GM12878 (cell line): ENCODE data around the gene SRMS. TPM values are rescaled to one million over a fixed set of nuclear protein-coding genes. Genes with fewer than 3 reads are reported as not detected.

Experiments used
- ATAC-seq: fragments of 200-7000 bp; cut with Tn5 transposase; 3 replicates; pipeline ENCODE4 v1.9.1; 2020; ENCODE audit warnings: mild to moderate bottlenecking, moderate library complexity
- BruUV-seq: library from RNA; stranded (reverse); fragments of 400-500 nt; replicated peaks from 2 replicates; lab custom pipeline; 2021; lab: Mats Ljungman, UMichigan
- CTCF ChIA-PET: fragments of 300-600 bp; sonication (Branson Sonifier 250); formaldehyde crosslinking; extraction: SDS; loops from one replicate; lab custom pipeline; 2021; ENCODE audit warnings: inconsistent platforms; lab: Yijun Ruan, JAX
- POLR2A ChIA-PET: fragments of 350-600 bp; formaldehyde crosslinking; extraction: SDS; loops from one replicate; lab custom pipeline; 2021; ENCODE audit warnings: inconsistent platforms; lab: Charles Lee
- RAD21 ChIA-PET: fragments of 300-600 bp; sonication (Branson Sonifier 250); formaldehyde crosslinking; loops from one replicate; lab custom pipeline; 2023; ENCODE audit warnings: antibody characterized with exemption; ENCODE audit not compliant: unreplicated experiment; lab: Charles Lee
- SMC1A ChIA-PET: fragments of 300-600 bp; sonication (Branson Sonifier 250); formaldehyde crosslinking; loops from one replicate; lab custom pipeline; 2023; ENCODE audit not compliant: unreplicated experiment, uncharacterized antibody; lab: Charles Lee
- DNase-seq: peaks from one replicate; pipeline ENCODE4 v3.0.0-alpha.2; 2011; ENCODE audit warnings: low read depth, low spot score
- FAIRE-seq: peaks from 3 replicates; lab custom pipeline; 2011; peaks lifted over from hg19 to GRCh38; lab: Jason Lieb, UNC
- H2AFZ ChIP-seq: 2 replicates; pipeline ENCODE4 v1.6.0; 2011; ENCODE audit warnings: low read depth, low read length, control low read depth; ENCODE audit not compliant: control insufficient read depth
- H3K27ac ChIP-seq: 2 replicates; pipeline ENCODE4 v1.5.1; 2011; ENCODE audit warnings: control low read depth; ENCODE audit not compliant: control insufficient read depth, insufficient read depth
- H3K27me3 ChIP-seq, 2 experiments: replicated peaks in 1 of 2; 2 replicates each; pipeline versions ENCODE4 v1.6.0 to v1.6.1; 2011; ENCODE audit warnings: low read length in 1 of 2; ENCODE audit not compliant: control insufficient read depth in 2 of 2, insufficient read depth in 2 of 2
- H3K36me3 ChIP-seq, 2 experiments: 2 replicates each; pipeline ENCODE4 v1.5.1; 2011; ENCODE audit warnings: low read length in 1 of 2; ENCODE audit not compliant: control insufficient read depth in 2 of 2, insufficient read depth in 2 of 2
- H3K4me1 ChIP-seq: 2 replicates; pipeline ENCODE4 v1.6.1; 2011; ENCODE audit warnings: mild to moderate bottlenecking, low read length, moderate library complexity, mixed read lengths; ENCODE audit not compliant: control insufficient read depth, insufficient read depth
- H3K4me2 ChIP-seq: 2 replicates; pipeline ENCODE4 v1.6.0; 2011; ENCODE audit warnings: control low read depth; ENCODE audit not compliant: control insufficient read depth, insufficient read depth
- H3K4me3 ChIP-seq: fragments of 200-600 bp; sonication (generic); 2 replicates; pipeline ENCODE4 v1.5.1; 2016
- H3K79me2 ChIP-seq: 2 replicates; pipeline ENCODE4 v1.6.0; 2011; ENCODE audit warnings: low read length; ENCODE audit not compliant: control insufficient read depth, insufficient read depth
- H3K9ac ChIP-seq: 2 replicates; pipeline ENCODE4 v1.8.0; 2011; ENCODE audit warnings: low read length, control low read depth, mixed read lengths; ENCODE audit not compliant: control insufficient read depth, insufficient read depth
- H3K9me3 ChIP-seq: replicated peaks from 3 replicates; pipeline ENCODE4 v1.5.1; 2011; ENCODE audit warnings: mild to moderate bottlenecking, low read length; ENCODE audit not compliant: control insufficient read depth, insufficient read depth
- H4K20me1 ChIP-seq: 2 replicates; pipeline ENCODE4 v1.6.0; 2011; ENCODE audit not compliant: control insufficient read depth, insufficient read depth
- GABPA ChIP-seq: IDR thresholded peaks from 2 replicates; pipeline ENCODE4 v1.6.1; 2014; ENCODE audit warnings: antibody characterized with exemption, low read depth, mild to moderate bottlenecking, inconsistent platforms
- GATAD2B ChIP-seq: fragments of 450-650 bp; conservative IDR thresholded peaks from 2 replicates; pipeline ENCODE4 v1.6.1; 2017; ENCODE audit warnings: low read depth, mild to moderate bottlenecking, moderate library complexity
- MEF2B ChIP-seq: fragments of 450-650 bp; IDR thresholded peaks from 2 replicates; pipeline ENCODE4 v1.6.1; 2018; ENCODE audit warnings: mild to moderate bottlenecking, moderate library complexity; ENCODE audit not compliant: partially characterized antibody, poor library complexity, severe bottlenecking
- MTA2 ChIP-seq: fragments of 450-650 bp; IDR thresholded peaks from 2 replicates; pipeline ENCODE4 v1.6.1; 2016; ENCODE audit warnings: low read depth, mild to moderate bottlenecking, moderate library complexity
- MYC ChIP-seq: IDR thresholded peaks from 2 replicates; pipeline ENCODE4 v1.6.1; 2011; ENCODE audit warnings: mild to moderate bottlenecking, low read length, moderate library complexity, inconsistent platforms; ENCODE audit not compliant: insufficient read depth, insufficient replicate concordance, insufficient read length, severe bottlenecking
- POLR2AphosphoS5 ChIP-seq: IDR thresholded peaks from 2 replicates; pipeline ENCODE4 v1.6.1; 2011; ENCODE audit warnings: mild to moderate bottlenecking, low read length, inconsistent platforms
- RAD51 ChIP-seq: fragments of 450-650 bp; IDR thresholded peaks from 2 replicates; pipeline ENCODE4 v1.6.1; 2016; ENCODE audit warnings: moderate library complexity, mild to moderate bottlenecking, inconsistent platforms
- SPI1 ChIP-seq: IDR thresholded peaks from 2 replicates; pipeline ENCODE4 v1.6.1; 2011; ENCODE audit warnings: low read depth, mild to moderate bottlenecking, low read length, moderate library complexity, borderline replicate concordance; ENCODE audit not compliant: insufficient read depth
- SREBF2 ChIP-seq: IDR thresholded peaks from 2 replicates; pipeline ENCODE4 v1.6.1; 2012; ENCODE audit warnings: mild to moderate bottlenecking, low read length
- SUPT20H ChIP-seq: IDR thresholded peaks from 2 replicates; pipeline ENCODE4 v1.6.1; 2011; ENCODE audit warnings: low read depth, mild to moderate bottlenecking, low read length, moderate library complexity, borderline replicate concordance; ENCODE audit not compliant: control insufficient read depth
- TCF12 ChIP-seq: IDR thresholded peaks from 2 replicates; pipeline ENCODE4 v1.6.1; 2011; ENCODE audit warnings: low read depth, mild to moderate bottlenecking, low read length
- ZNF622 ChIP-seq: fragments of 450-650 bp; IDR thresholded peaks from 2 replicates; pipeline ENCODE4 v1.6.1; 2017; ENCODE audit warnings: mild to moderate bottlenecking, inconsistent platforms
- WGBS: methylation state at CpG from one replicate; pipeline ENCODE4 v1.1.6; 2016; ENCODE audit warnings: low lambda C conversion rate; ENCODE audit not compliant: insufficient replicate concordance, insufficient coverage; ENCODE audit errors: missing lambda C conversion rate; 5-methylcytosine and 5-hydroxymethylcytosine counted together
- in situ Hi-C: fragments of 300-500 bp; cut with MboI; formaldehyde crosslinking; loops from 9 replicates; pipeline ENCODE4 v1.14.3; 2018; ENCODE audit warnings: mixed read lengths
- intact Hi-C: fragments of 100-400 bp; cut with micrococcal nuclease; formaldehyde crosslinking; loops from one replicate; pipeline ENCODE4 v1.14.2; 2022; ENCODE audit not compliant: unreplicated experiment
- polyA plus RNA-seq, 11 experiments: library from polyadenylated mRNA; depleted of rRNA in 4 of 11; unstranded in 6 of 11; stranded (reverse) in 5 of 11; fragments of >200 nt; fragmentation: Nextera tagmentation in 4 of 11; fragmentation: Illumina TruSeq in 1 of 11; extraction: Ambion mirVana in 4 of 11; extraction: Trizol in 1 of 11; gene quantifications; 1 replicate in 1 of 11; 2 replicates in 10 of 11; pipeline versions ENCODE4 v1.2.1 to v1.2.3, GENCODE V29; 2011 to 2016; ENCODE audit warnings: inconsistent platforms in 2 of 11, missing spikeins in 2 of 11, low read depth in 1 of 11
- total RNA-seq, 4 experiments: library from RNA; depleted of rRNA in 3 of 4; stranded (reverse); fragments of >200 nt in 3 of 4; fragmentation: Illumina TruSeq in 1 of 4; extraction: Trizol in 1 of 4; gene quantifications; 2 replicates each; pipeline versions ENCODE4 v1.2.1 to v1.2.3, GENCODE V29; 2013 to 2021
- TF ChIP-seq, protein P1 (sequence below): fragments of 450-650 bp; IDR thresholded peaks from 2 replicates; pipeline ENCODE4 v1.6.1; 2016; ENCODE audit warnings: mild to moderate bottlenecking
- TF ChIP-seq, protein P2 (sequence below): fragments of 450-650 bp; IDR thresholded peaks from 2 replicates; pipeline ENCODE4 v1.6.1; 2018; ENCODE audit warnings: mild to moderate bottlenecking, low read depth, moderate library complexity; ENCODE audit not compliant: partially characterized antibody
- TF ChIP-seq, protein P3 (sequence below): IDR thresholded peaks from 2 replicates; pipeline ENCODE4 v1.6.1; 2011; ENCODE audit warnings: borderline replicate concordance, low read depth, mild to moderate bottlenecking, moderate library complexity, low read length; ENCODE audit not compliant: insufficient read depth, poor library complexity, severe bottlenecking

SRMS gene
- total and polyA plus RNA-seq, 10 of the 15 experiments (the other 5 are each of a cell fraction or from before 2014, with no cell fraction given): not detected

DNA sequence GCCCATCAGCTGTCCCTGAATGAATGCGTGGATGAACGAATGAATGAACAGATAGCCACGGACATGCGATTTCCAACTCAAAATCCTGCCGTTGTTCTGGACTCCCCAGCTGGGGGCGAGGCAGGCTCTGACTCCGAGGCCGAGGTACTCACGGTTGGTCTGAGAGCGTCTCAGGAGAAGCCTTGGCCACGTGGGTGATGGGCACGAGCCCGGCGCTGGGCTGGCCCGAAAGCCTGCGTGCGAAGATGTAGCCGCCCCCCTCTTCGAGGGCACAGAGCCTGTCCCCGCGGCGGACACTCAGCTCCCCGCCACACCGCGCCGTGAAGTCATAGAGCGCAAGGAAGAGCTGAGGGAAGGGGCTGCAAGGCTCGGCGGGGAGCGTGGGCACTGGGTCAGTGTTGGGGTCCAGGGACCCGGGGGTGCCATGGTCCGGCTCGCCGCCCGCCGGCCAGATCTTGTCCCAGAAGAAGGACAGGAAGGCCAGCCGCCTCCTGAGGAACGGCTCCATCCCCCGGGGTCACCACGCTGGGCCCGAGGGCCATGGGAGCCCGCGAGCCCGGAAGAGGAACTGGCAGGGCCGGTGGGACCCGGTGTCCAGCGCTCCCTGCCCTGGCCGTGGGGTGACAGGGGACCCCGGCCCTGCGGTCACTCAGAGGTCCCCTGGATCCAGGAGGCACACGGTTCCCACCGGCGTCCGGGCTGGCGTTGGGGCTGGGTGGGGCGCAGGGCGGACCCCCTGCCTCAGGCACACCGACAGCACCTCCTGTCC lies 409 bp downstream of the SRMS start (continued):
- TF ChIP-seq MEF2B (no peak), SUPT20H (no peak), ZNF622 (no peak), SREBF2 (no peak), MTA2 (no peak), TCF12 (no peak)
- TF ChIP-seq, protein P1, sequence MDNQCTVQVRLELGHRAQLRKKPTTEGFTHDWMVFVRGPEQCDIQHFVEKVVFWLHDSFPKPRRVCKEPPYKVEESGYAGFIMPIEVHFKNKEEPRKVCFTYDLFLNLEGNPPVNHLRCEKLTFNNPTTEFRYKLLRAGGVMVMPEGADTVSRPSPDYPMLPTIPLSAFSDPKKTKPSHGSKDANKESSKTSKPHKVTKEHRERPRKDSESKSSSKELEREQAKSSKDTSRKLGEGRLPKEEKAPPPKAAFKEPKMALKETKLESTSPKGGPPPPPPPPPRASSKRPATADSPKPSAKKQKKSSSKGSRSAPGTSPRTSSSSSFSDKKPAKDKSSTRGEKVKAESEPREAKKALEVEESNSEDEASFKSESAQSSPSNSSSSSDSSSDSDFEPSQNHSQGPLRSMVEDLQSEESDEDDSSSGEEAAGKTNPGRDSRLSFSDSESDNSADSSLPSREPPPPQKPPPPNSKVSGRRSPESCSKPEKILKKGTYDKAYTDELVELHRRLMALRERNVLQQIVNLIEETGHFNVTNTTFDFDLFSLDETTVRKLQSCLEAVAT: no peak
- TF ChIP-seq, all 136 proteins: peak for 0

DNA sequence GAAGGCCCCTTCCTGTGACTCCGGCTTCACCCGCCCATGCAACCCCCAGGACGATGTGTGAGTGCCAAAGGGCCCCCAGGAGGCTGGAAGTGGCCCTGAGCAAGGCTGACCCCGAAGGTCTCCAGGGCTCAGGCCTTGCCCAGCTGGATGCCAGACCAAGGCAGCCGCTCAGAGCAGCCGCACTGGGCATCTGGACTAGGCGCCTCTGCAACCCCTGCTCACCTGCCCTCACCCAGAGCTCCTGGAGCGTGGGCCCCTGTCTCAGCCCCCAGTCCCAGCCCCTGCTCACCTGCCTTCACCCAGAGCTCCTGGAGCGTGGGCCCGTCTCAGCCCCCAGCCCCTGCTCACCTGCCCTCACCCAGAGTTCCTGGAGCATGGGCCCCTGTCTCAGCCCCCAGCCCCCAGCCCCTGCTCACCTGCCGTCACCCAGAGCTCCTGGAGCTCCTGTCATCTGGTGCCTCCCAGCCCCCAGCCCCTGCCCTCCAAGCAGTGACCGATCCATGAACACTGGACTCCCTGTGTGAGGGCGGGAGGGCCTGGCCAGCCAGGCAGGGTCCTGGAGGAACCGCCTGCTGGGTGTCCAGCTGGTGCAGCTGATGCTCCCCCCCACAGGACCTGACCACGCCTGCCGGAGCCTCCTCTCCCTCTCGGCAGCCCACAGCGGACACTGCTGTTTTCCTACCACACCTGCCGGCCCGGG lies 1.1 kb downstream of the SRMS start:
- no peak overlapping the region for H3K9ac ChIP-seq
- ChIA-PET POLR2A (no interaction called here), SMC1A (no interaction called here), CTCF (no interaction called here), RAD21 (interaction anchor here (0.9 kb wide), 1 partner anchor 27 kb away, joined by 3 read pairs; no protein-coding TSS in a partner anchor)
- H3K27ac ChIP-seq: no peak overlapping the region
- H3K4me1 ChIP-seq: peaks cover 12% of the 10 kb centered on the region; the same call in 1 of the 2 replicates
- H3K4me3 ChIP-seq: no peak overlapping the region
- no peak overlapping the region for H3K4me2 ChIP-seq
- in situ Hi-C loops (no loop called here), intact Hi-C loops (no loop called here)
- no peaks in the 10 kb centered on the region for H3K79me2 ChIP-seq
- H2AFZ ChIP-seq: no peak overlapping the region
- 61% methylated on average over 20 of the region's 20 CpGs for WGBS
- no peaks in the 10 kb centered on the region for H4K20me1 ChIP-seq
- no peaks in the 10 kb centered on the region for H3K36me3 ChIP-seq
- DNase-seq (no peak), ATAC-seq (no peak), FAIRE-seq (no peak)
- BruUV-seq: no TSS peak
- no peaks in the 10 kb centered on the region for H3K9me3 ChIP-seq
- H3K27me3 ChIP-seq: no peaks in the 10 kb centered on the region; a peak in 1 of 4 replicates
- TF ChIP-seq POLR2AphosphoS5: no peak
- TF ChIP-seq, protein P2, sequence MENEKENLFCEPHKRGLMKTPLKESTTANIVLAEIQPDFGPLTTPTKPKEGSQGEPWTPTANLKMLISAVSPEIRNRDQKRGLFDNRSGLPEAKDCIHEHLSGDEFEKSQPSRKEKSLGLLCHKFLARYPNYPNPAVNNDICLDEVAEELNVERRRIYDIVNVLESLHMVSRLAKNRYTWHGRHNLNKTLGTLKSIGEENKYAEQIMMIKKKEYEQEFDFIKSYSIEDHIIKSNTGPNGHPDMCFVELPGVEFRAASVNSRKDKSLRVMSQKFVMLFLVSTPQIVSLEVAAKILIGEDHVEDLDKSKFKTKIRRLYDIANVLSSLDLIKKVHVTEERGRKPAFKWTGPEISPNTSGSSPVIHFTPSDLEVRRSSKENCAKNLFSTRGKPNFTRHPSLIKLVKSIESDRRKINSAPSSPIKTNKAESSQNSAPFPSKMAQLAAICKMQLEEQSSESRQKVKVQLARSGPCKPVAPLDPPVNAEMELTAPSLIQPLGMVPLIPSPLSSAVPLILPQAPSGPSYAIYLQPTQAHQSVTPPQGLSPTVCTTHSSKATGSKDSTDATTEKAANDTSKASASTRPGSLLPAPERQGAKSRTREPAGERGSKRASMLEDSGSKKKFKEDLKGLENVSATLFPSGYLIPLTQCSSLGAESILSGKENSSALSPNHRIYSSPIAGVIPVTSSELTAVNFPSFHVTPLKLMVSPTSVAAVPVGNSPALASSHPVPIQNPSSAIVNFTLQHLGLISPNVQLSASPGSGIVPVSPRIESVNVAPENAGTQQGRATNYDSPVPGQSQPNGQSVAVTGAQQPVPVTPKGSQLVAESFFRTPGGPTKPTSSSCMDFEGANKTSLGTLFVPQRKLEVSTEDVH: no peak
- no peak for TF ChIP-seq SPI1
- no peak for TF ChIP-seq GATAD2B
- no peak for TF ChIP-seq MYC
- no peak for TF ChIP-seq GABPA
- TF ChIP-seq RAD51: no peak
- TF ChIP-seq, protein P3, sequence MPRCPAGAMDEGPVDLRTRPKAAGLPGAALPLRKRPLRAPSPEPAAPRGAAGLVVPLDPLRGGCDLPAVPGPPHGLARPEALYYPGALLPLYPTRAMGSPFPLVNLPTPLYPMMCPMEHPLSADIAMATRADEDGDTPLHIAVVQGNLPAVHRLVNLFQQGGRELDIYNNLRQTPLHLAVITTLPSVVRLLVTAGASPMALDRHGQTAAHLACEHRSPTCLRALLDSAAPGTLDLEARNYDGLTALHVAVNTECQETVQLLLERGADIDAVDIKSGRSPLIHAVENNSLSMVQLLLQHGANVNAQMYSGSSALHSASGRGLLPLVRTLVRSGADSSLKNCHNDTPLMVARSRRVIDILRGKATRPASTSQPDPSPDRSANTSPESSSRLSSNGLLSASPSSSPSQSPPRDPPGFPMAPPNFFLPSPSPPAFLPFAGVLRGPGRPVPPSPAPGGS: no peak
